Activated naive CD4-positive, alpha-beta T cell treated with anti-CD3 and anti-CD28 coated beads, Interleukin-2, amount 50 U/mL, for 72 hours (primary cell): Measurements from ENCODE around the gene AKAP6. TPM values are rescaled to one million over a fixed set of nuclear protein-coding genes. Genes with fewer than 3 reads are reported as not detected.

Experiments used
- ATAC-seq, 2 donors: fragments of 150-1000 bp; cut with Tn5 transposase; 2 replicates each; pipeline ENCODE4 v1.10.0; 2021; ENCODE audit warnings: mild to moderate bottlenecking in 2 of 2, moderate library complexity in 2 of 2
- DNase-seq, 2 donors: peaks; one replicate each; pipeline ENCODE4 v3.0.0; 2021 to 2022; ENCODE audit warnings: low spot score in 2 of 2
- H3K27ac Mint-ChIP-seq, 2 donors: one replicate each; pipeline ENCODE4 v1.8.0; 2022; ENCODE audit warnings: mild to moderate bottlenecking in 2 of 2, mixed read lengths in 2 of 2
- H3K36me3 Mint-ChIP-seq, 2 donors: one replicate each; pipeline ENCODE4 v1.8.0; 2022; ENCODE audit warnings: mixed read lengths in 2 of 2
- H3K9me3 Mint-ChIP-seq, 2 donors: one replicate each; pipeline ENCODE4 v1.8.0; 2022; ENCODE audit warnings: mixed read lengths in 2 of 2
- total RNA-seq, 2 donors: library from RNA; stranded (reverse); gene quantifications; one replicate each; pipeline ENCODE4 v1.2.3, GENCODE V29; 2022

The AKAP6 gene
- total RNA-seq, 2 donors from 2014 or later, result 2.5 to 3.3 TPM

- Mint-ChIP-seq H3K36me3 (no peaks in the 10 kb centered on the region), H3K27ac (no peak overlapping the region), H3K9me3 (no peaks in the 10 kb centered on the region)
- no peak for DNase-seq
- ATAC-seq, result no peak
These were observed 143.0 kb downstream of the AKAP6 start for GRCh38 chr14:32472076-32472475.

GRCh38 chr14:32472512-32473463 is 143.7 kb downstream of the AKAP6 start:
- no peak for ATAC-seq
- H3K9me3 Mint-ChIP-seq, result no peaks in the 10 kb centered on the region
- no peaks in the 10 kb centered on the region for H3K36me3 Mint-ChIP-seq
- no peak for DNase-seq
- no peak overlapping the region for H3K27ac Mint-ChIP-seq

GRCh38 chr14:32473464-32473855 is 144.4 kb downstream of the AKAP6 start:
- H3K36me3 Mint-ChIP-seq, result no peaks in the 10 kb centered on the region
- ATAC-seq, result no peak
- no peak overlapping the region for H3K27ac Mint-ChIP-seq
- no peaks in the 10 kb centered on the region for H3K9me3 Mint-ChIP-seq
- DNase-seq, result no peak

GRCh38 chr14:32474478-32475195 is 145.5 kb downstream of the AKAP6 start:
- ATAC-seq (no peak), DNase-seq (no peak)
- H3K36me3 Mint-ChIP-seq, result no peaks in the 10 kb centered on the region
- no peaks in the 10 kb centered on the region for H3K9me3 Mint-ChIP-seq
- H3K27ac Mint-ChIP-seq, result no peak overlapping the region

- Mint-ChIP-seq H3K9me3 (no peaks in the 10 kb centered on the region), H3K27ac (no peak overlapping the region), H3K36me3 (no peaks in the 10 kb centered on the region)
- no peak for DNase-seq
- ATAC-seq, result no peak
These were observed 147.4 kb downstream of the AKAP6 start for GRCh38 chr14:32476532-32476931.

- ATAC-seq, result no peak
- H3K27ac Mint-ChIP-seq, result no peak overlapping the region
- no peak for DNase-seq
- no peaks in the 10 kb centered on the region for H3K9me3 Mint-ChIP-seq
- H3K36me3 Mint-ChIP-seq, result no peaks in the 10 kb centered on the region
These were observed 148.3 kb downstream of the AKAP6 start for GRCh38 chr14:32477396-32477795.

GRCh38 chr14:32478050-32478449 is 149.0 kb downstream of the AKAP6 start:
- Mint-ChIP-seq H3K36me3 (no peaks in the 10 kb centered on the region), H3K27ac (no peak overlapping the region), H3K9me3 (no peaks in the 10 kb centered on the region)
- ATAC-seq (no peak), DNase-seq (no peak)

GRCh38 chr14:32480337-32480736 is 151.2 kb downstream of the AKAP6 start:
- Mint-ChIP-seq H3K36me3 (no peaks in the 10 kb centered on the region), H3K9me3 (no peaks in the 10 kb centered on the region)

GRCh38 chr14:32481707-32482106 is 152.6 kb downstream of the AKAP6 start:
- DNase-seq (no peak), ATAC-seq (no peak)
- no peaks in the 10 kb centered on the region for H3K9me3 Mint-ChIP-seq
- H3K36me3 Mint-ChIP-seq, result no peaks in the 10 kb centered on the region
- no peak overlapping the region for H3K27ac Mint-ChIP-seq

More at GRCh38 chr14:32480337-32480736, 151.2 kb downstream of the AKAP6 start:
- H3K27ac Mint-ChIP-seq, result no peak overlapping the region
- ATAC-seq (no peak), DNase-seq (no peak)

GRCh38 chr14:32491416-32492016 is 162.4 kb downstream of the AKAP6 start:
- Mint-ChIP-seq H3K27ac (no peak overlapping the region), H3K36me3 (no peaks in the 10 kb centered on the region), H3K9me3 (no peaks in the 10 kb centered on the region)
- DNase-seq, result no peak
- no peak for ATAC-seq

- no peak for ATAC-seq
- Mint-ChIP-seq H3K27ac (no peak overlapping the region), H3K9me3 (no peaks in the 10 kb centered on the region), H3K36me3 (no peaks in the 10 kb centered on the region)
- no peak for DNase-seq
These were observed 163.4 kb downstream of the AKAP6 start for GRCh38 chr14:32492457-32492856.

- no peaks in the 10 kb centered on the region for H3K9me3 Mint-ChIP-seq
- ATAC-seq (no peak), DNase-seq (no peak)
- no peaks in the 10 kb centered on the region for H3K36me3 Mint-ChIP-seq
- H3K27ac Mint-ChIP-seq, result no peak overlapping the region
These were observed 165.7 kb downstream of the AKAP6 start for GRCh38 chr14:32494609-32495434.

GRCh38 chr14:32495435-32495734 is 166.3 kb downstream of the AKAP6 start:
- no peaks in the 10 kb centered on the region for H3K36me3 Mint-ChIP-seq
- no peak for ATAC-seq
- no peak overlapping the region for H3K27ac Mint-ChIP-seq
- no peak for DNase-seq
- no peaks in the 10 kb centered on the region for H3K9me3 Mint-ChIP-seq

- Mint-ChIP-seq H3K36me3 (no peaks in the 10 kb centered on the region), H3K9me3 (no peaks in the 10 kb centered on the region), H3K27ac (no peak overlapping the region)
- ATAC-seq (no peak), DNase-seq (no peak)
These were observed 168.2 kb downstream of the AKAP6 start for GRCh38 chr14:32497248-32497647.

- DNase-seq (no peak), ATAC-seq (no peak)
- no peaks in the 10 kb centered on the region for H3K36me3 Mint-ChIP-seq
- no peaks in the 10 kb centered on the region for H3K9me3 Mint-ChIP-seq
- H3K27ac Mint-ChIP-seq, result no peak overlapping the region
These were observed 178.2 kb downstream of the AKAP6 start for GRCh38 chr14:32507029-32507984.

GRCh38 chr14:32508281-32508680 is 179.2 kb downstream of the AKAP6 start:
- ATAC-seq (no peak), DNase-seq (no peak)
- Mint-ChIP-seq H3K9me3 (no peaks in the 10 kb centered on the region), H3K27ac (no peak overlapping the region), H3K36me3 (no peaks in the 10 kb centered on the region)
